HG03565 (cell line): ENCODE measurements around the gene NFE2L2.
"Not testable (repeated sequence)": the region's sequence is repeated elsewhere in the genome, so short reads cannot be mapped to it uniquely, and the experiment has no call there.

Experiments
- ATAC-seq: cut with Tn5 transposase; IDR thresholded peaks from one replicate; pipeline ENCODE4 v1.9.1; 2021; ENCODE audit warnings: mild to moderate bottlenecking, moderate library complexity; ENCODE audit not compliant: unreplicated experiment

The NFE2L2 gene

DNA sequence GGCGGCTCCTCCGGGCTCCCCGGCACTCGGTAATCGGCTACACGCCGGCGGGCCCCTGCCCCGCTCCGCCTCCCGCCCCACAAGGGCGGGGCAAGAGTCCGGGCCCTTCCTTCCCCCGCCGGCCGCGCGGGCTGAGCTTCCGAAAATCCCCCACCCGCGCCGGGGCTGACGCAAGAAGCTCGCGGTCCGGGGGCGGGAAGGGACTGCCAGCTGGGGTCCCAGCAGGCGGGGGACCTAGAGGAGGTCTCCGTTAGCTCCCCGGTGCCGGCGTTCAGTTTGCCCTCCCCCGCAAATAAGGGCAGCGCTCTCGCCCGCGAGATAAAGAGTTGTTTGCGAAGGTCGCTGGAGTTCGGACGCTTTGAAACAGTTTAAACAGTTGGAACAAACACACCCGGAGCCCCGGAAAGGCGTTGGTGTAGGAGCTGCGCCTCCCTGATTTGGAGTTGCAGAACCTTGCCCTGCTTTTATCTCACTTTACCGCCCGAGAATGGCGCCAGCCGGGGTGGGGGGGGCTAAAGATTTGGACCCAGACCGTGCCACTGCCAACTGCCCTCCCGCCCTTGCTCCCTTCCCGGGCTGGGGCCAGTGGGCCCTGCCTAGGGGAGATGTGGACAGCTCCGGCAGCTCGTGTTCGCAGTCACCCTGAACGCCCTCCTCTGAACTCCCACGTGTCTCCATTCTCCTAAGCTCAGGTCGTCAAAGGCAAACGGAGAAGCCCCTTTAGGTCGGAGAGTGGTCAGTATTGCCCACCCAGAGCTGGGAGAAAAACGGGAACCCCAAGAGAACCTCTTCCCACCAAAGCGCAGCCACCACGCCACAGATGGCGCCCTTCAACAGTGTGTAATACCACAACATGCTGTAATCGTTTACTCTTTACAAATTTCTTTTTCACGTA, at the start of gene NFE2L2:
TSS of gene NFE2L2 (minus strand) at position 35 of the 895 bp plus-strand sequence. CDS start 151 bp downstream, outside the sequence.
- ATAC-seq = peak; percentile 53

DNA sequence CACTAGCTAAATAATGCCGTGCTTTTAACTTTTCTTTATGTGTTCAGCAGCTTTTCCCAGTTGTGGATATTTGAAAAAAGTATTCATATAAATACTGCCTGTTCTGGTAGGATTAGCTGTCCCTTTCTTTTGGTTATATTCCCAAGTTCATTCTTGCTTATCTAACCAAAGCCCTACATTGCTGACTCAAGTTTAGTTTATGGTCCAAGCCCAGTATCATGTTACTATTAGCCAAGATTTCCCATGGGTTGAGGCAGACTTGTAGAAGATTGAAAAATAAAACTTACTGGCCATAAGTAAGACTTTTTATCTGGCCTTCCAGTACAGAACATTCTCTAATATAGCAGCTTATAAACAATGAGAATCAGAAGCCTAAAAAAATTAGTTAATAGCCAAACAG, 49.7 kb upstream of the NFE2L2 start:
- no peak for ATAC-seq

DNA sequence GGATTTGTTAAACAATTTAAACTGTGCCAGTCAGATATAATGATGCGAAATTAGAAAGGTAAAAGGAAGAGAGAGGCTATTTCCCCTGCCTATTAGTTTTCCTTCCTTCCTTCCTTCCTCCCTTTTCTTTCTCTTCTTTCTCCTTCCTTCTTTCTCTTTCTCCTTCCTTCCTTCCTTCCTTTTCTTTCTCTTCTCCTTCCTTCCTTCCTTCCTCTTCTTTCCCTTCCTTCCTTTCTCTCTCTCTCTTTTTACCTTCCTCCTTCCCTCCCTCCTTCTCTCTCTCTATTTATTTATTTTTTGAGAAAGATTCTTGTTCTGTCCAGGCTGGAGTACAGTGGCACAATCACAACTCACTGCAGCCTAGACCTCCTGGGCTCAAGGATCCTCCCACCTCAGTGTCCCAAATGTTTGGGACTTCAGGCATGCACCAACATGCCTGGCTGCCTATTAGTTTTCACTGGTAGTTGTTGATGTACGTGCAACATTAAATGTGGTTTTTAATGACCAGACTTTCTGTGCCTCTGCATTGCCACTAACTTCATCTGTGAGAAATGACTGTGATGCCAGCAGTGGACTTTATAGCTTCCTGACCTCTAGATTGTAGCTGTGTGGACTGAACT, 48.7 kb upstream of the NFE2L2 start:
- ATAC-seq = no peak

- ATAC-seq = no peak
Measured at GRCh38 chr2:177312562-177312961, 48.0 kb upstream of the NFE2L2 start.

- ATAC-seq = not testable (repeated sequence)
Measured at GRCh38 chr2:177309672-177310309, 45.3 kb upstream of the NFE2L2 start.

GRCh38 chr2:177306550-177306949, 42.0 kb upstream of the NFE2L2 start:
- no peak for ATAC-seq

- ATAC-seq = no peak
Measured at GRCh38 chr2:177303939-177304338, 39.4 kb upstream of the NFE2L2 start.

GRCh38 chr2:177302552-177302951, 38.0 kb upstream of the NFE2L2 start:
- no peak for ATAC-seq

- no peak for ATAC-seq
Measured at GRCh38 chr2:177298191-177298590, 33.7 kb upstream of the NFE2L2 start.

DNA sequence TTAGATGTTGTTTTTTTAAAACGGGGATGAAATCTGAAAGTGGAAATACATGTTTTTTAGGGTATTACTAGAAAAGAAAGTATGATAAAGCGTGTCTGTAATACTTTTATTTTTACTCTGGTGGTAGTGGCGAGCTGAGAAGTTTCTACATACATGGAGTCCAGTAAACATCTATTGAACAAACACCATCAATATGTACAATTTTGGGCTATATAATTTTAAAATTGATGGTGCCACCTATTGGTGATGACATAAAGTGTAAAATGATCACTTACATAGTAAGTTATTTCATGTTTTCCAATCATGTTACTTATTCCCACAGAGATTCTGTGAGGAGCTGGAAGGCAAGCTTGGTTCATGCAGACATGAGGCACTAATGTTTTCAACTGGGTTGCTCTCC, 31.5 kb upstream of the NFE2L2 start:
- peak; percentile 38 for ATAC-seq

- no peak for ATAC-seq
Measured at GRCh38 chr2:177295484-177295883, 31.0 kb upstream of the NFE2L2 start.

GRCh38 chr2:177291701-177292100, 27.2 kb upstream of the NFE2L2 start:
- no peak for ATAC-seq

GRCh38 chr2:177289824-177290628, 25.5 kb upstream of the NFE2L2 start:
- peak; percentile 60 for ATAC-seq

- ATAC-seq = no peak
Measured at GRCh38 chr2:177287814-177288213, 23.3 kb upstream of the NFE2L2 start.

DNA sequence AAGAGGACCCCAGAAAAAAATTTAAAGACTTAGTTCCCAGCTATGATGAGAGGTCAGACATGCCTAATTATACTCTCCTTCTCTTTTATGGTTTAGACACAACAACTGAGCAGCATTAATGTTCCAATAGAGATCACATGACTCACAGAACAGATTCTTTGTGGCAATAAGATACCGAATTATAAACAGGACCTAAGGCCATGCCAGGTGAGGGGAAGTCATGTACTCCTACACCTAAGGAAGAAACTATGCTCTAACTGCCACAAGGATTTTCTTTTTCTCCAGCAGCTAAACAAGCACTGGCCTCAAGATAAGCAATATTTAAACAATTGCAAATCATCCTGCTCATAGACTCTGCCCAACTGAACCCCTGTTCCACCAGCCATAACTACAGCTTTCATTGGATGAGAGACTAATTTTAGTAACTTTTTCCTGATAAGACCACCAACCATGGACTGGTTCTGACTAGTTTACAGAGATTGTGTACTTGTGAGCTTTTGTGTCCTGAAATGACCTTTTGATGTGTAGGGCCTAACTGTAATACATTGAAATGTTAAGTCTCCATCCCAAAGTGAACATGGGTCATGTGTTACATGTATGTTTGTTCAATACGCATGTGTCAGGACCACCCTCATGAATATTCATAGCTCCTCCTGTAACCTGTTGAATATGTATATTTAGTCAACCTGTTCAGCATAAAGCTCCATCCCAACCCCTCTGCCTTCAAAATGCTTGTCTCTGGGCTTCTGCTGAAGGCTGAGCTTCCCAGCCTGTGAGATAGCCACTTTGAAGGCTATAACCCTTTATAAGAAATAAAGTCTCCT, 21.6 kb upstream of the NFE2L2 start:
- no peak for ATAC-seq

GRCh38 chr2:177284531-177284930, 20.0 kb upstream of the NFE2L2 start:
- ATAC-seq = no peak

DNA sequence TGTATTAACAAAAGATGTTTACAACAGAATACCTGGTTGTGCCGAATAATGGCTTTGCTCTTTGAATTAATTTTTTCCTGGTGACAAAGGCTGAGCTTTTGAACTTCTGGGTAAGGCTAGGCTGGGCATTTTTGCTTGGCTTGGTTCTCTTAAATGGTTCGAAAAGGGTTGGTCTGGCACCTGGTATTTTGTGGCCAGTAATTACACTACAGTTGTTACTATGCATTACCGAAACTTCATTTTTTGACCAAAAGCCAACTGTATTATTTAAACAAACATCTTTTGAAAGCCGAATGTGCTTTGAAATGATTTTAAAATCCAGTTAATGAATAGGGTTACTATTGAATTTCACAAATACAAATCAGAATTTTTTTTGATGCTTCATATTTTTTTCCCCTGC, 19.4 kb upstream of the NFE2L2 start:
- ATAC-seq = no peak

- ATAC-seq = no peak
Measured at GRCh38 chr2:177282787-177283572, 18.5 kb upstream of the NFE2L2 start.

- no peak for ATAC-seq
Measured at GRCh38 chr2:177282181-177282641, 17.7 kb upstream of the NFE2L2 start.
